Transverse colon (tissue), 3 donors: Measurements from ENCODE around the gene UTP14C.
"Not testable (repeated sequence)": the region's sequence is repeated elsewhere in the genome, so short reads cannot be mapped to it uniquely, and the experiment has no call there.

Experiments used
- POLR2A ChIP-seq: fragments of 450-650 bp; IDR thresholded peaks from one replicate; pipeline ENCODE4 v1.6.1; 2016; ENCODE audit warnings: antibody characterized with exemption, mild to moderate bottlenecking, moderate library complexity
- TF ChIP-seq, protein P1 (sequence below), 5 experiments: fragments of 200-600 bp in 3 of 5; fragments of 450-650 bp in 2 of 5; sonication (generic) in 3 of 5; IDR thresholded peaks; 1 replicate in 2 of 5; 2 replicates in 3 of 5; pipeline ENCODE4 v1.5.1; 2016 to 2017; ENCODE audit warnings: antibody characterized with exemption in 5 of 5, inconsistent platforms in 3 of 5, mild to moderate bottlenecking in 2 of 5, moderate library complexity in 1 of 5

DNA sequence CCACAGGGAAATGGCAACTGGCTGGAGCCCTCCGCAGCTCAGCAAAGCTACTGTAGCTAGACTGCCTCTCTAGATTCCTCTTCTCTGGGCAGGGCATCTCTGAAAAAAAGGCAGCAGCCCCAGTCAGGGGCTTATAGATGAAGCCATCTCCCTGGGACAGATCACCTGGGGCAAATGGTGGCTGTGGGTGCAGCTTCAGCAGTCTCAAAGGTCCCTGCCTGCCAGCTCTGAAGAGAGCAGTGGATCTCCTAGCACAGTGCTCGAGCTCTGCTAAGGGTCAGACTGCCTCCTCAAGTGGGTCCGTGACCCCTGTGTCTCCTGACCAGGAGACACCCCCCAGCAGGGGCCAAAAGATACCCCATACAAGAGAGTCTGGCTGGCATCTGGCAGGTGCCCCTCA, 41.2 kb upstream of the UTP14C start:
- TF ChIP-seq, protein P1, sequence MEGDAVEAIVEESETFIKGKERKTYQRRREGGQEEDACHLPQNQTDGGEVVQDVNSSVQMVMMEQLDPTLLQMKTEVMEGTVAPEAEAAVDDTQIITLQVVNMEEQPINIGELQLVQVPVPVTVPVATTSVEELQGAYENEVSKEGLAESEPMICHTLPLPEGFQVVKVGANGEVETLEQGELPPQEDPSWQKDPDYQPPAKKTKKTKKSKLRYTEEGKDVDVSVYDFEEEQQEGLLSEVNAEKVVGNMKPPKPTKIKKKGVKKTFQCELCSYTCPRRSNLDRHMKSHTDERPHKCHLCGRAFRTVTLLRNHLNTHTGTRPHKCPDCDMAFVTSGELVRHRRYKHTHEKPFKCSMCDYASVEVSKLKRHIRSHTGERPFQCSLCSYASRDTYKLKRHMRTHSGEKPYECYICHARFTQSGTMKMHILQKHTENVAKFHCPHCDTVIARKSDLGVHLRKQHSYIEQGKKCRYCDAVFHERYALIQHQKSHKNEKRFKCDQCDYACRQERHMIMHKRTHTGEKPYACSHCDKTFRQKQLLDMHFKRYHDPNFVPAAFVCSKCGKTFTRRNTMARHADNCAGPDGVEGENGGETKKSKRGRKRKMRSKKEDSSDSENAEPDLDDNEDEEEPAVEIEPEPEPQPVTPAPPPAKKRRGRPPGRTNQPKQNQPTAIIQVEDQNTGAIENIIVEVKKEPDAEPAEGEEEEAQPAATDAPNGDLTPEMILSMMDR (IDR thresholded peaks at IDR 0.05), result not testable (repeated sequence)
- TF ChIP-seq POLR2A, result not testable (repeated sequence)
